ENCODE data around the gene COL5A1.

COL5A1 gene

DNA sequence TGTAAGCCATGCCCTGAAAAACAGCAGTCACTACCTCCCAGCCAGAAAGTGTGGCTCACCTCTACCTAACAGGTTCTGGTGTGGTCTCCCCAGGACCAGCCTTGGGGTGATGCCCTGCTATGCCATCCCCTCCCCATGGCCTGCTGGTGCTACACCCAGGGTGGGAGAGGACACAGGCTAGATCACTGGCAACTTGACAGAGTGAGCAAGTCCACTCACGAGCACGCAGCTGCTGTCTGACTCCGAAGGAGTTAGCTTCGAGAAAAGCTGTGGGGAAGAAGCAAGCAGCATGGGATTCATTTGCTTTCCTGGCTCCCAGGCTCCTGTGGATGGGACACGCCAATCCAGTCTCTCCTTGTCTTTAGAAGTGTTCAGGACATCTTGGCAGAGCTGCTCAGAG lies 102.2 kb downstream of the COL5A1 start:
- no peak for DNase-seq (ENCODE audit: low spot score)

DNA sequence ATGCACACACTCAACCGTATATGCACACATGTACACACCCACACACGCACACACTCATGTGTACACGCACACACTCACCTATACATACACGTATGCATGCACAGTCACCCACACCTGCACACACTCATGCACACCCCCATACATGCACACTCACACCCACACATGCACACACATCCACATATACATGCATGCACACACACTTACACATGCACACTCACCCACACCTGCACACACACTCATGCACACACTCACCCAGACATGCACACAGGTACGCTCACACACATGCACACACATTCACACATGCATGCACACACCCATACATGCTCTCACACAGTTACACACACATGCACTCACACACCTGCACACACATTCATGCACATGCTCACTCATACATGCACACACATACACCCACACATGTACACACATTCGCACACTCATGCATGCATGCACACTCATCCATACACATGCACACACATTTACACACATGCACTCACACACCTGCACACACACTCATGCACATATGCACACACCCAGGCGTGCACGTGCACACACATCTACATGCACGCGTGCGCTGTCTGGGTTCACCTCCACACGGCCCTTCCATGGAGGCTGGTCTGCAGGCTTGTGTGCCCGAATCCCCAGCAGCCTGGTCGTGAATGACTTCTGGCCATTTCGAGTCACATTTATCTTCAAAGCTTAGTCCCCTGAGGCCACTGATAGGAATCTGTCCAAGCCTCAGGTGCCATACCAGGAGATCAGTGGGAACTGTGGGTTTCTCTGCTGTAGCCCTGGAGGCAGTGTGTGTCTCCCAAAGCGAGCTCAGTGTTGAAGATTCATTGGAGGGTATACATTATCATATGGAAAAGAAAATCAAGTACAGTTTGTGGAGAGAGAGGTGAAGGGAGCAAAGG lies 103.0 kb downstream of the COL5A1 start:
- DNase-seq (ENCODE audit: low spot score) = no peak

DNA sequence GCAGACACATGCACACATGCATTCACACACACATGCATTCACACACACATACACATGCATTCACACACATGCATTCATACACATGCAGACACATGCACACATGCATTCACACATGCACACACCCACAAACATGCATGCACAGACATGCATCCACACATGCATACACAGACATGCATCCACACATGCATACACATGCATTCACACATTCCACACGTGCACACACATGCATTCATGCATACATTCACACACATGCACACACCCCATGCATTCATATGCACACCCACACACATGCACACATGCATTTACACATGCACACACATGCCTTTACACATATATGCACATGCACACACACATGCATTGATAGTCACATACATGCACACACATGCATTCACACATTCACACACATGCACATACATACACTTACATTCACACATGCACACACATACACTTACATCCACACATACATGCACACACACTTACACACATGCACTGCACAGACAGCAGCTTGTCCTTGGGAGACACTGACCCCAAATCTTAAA lies 106.4 kb downstream of the COL5A1 start:
- DNase-seq (ENCODE audit: low spot score) = no peak

DNA sequence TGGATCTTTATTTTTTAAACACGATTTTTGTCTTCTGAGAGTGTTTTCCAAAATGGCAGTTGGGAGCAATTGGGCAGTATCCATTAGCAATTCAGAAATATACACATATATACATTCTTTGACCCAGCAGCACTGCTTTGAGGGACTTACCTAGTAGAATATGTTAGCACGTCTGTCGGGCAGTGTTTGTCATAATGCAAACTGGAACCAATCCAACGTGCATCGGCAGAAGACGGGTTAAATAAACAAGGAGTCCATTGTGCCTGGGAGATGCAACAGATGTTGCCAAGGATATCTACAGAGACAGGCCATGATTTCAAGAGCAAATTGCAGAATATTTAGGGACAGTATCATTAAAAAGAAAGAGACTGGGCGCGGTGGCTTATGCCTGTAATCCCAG lies 107.0 kb downstream of the COL5A1 start:
- no peak for DNase-seq (ENCODE audit: low spot score)

DNA sequence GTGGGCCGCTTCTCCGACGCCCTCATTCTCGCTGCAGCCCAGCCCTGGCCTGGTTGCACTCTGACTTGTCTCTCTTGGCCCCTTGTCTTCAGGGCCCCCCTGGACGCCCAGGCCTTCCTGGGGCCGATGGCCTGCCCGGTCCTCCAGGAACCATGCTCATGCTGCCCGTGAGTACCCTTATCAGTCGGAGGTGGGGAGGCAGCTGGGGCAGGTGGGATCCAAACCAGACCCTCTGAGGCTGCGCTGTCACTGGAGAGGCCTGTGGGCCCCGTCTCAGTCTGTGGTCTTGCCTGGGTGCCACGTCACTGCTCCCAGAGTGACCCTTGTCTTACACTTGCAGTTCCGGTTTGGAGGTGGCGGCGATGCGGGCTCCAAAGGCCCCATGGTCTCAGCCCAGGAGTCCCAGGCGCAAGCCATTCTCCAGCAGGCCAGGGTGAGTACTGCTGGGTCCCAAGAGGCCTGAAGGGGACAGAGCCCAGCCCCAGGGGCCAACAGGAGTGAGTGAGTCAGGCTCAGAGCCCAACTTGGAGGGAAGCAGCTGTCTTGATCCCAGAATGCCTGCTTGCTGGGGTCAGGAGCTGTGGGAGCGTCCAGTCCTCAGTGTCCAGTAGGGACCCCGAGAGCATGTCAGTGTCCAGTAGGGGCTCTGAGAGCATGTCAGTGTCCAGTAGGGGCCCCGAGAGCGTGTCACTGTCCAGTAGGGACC lies 109.0 kb downstream of the COL5A1 start:
- DNase-seq (ENCODE audit: low spot score) = no peak

DNA sequence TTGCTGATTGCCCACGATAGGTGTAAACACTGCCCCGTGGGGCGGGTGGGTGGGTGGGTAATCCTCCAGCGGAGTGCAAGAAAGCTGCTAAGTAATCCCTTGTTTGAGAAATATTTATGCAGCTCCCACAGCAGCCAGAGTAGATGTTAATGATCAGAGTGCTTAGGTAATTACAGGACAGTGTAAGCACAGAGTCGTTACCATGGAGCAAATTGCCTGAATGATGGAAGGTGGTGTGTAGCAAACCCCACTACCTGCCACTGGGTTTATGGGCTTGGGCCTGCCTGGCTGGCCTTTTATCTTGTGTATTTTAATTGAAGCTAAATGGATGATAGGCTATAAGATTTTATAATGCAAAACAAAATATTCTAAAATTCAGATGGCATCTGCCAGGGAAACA lies 110.0 kb downstream of the COL5A1 start:
- no peak for DNase-seq (ENCODE audit: low spot score)

DNA sequence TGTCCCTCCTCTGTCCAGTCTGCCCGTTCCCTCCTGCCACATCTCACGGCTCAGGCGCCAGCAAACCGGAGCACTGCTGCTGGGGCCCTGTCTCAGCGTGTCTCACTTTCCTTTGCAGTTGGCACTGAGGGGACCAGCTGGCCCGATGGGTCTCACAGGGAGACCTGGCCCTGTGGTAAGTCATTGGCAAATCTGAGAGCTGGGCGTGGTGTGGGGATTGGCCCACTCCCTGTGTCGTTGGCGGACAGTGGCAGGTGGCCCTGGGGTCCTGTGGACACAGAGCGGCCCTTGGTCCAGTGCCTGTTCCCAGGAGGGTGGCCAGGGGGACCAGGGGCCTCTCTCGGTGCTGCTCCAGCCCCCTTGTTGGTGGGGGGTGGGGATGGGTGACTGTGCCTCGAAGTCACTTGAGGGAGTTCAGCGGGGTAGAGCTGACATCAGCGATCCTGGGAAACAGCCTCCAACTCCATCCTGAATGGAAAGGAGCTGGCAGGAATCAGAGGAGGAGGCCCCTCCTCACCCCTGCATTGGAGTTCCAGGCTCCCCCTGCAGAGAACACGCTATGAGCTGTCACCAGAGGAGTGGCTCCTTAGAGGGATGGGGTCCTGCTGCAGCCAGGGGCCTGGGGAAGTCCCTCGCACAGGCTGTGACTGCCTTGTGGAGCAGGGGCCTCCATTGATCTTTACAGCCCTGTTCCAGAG lies 111.0 kb downstream of the COL5A1 start:
- DNase-seq (ENCODE audit: low spot score) = no peak

DNA sequence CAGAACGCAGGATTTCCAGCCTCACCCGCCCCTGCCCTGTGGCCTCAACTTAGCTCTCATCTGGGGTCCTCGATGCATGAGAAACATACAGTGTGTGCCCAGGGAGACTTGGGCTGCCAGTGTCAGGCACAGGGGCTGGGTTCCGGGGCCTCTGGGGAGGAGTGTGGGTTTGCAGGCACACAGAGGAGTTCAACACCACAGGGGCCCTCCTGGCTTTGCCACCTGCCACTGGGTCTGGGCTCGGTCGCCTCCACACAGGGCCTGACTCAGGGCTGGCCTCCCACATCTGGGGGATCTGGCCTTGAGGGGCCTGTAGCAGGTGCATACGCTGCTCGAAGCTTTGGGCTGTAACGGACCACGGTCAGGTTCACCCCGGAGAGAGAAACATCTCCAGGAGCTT lies 111.6 kb downstream of the COL5A1 start:
- no peak for DNase-seq (ENCODE audit: low spot score)

DNA sequence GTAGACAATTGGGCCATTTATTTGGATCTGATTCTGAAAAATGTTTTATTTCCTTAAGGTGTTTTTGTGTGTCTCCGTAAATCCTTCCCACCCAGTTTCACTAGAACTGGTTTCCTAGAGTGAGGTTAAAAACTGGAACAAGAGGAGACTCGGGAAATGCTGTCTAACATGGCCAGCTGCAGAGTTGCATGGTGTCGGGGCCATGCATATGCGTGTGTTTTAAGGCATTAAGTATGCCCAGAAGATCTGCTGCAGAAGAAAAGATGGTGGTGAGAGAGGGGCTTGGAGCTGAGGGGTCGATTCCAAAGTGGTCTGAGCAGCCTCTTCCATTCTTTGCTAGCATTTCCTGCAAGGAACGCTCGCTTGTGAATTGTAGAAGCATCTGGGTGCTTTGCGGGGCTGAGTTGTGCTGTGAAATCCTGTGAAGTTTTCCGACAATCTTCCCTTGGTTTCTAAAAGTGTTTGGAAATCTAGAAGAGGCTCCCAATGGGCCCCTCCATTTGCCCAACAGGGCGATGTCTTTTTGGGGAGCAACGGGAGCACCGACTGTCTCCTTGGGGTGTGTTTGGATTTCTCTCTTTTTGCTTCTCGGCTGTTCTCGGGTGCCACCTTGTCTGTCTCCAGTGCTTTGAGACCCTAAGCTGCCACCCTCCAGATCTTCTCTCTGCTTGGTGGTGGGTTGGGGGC lies 113.8 kb downstream of the COL5A1 start:
- DNase-seq (ENCODE audit: low spot score) = no peak

DNA sequence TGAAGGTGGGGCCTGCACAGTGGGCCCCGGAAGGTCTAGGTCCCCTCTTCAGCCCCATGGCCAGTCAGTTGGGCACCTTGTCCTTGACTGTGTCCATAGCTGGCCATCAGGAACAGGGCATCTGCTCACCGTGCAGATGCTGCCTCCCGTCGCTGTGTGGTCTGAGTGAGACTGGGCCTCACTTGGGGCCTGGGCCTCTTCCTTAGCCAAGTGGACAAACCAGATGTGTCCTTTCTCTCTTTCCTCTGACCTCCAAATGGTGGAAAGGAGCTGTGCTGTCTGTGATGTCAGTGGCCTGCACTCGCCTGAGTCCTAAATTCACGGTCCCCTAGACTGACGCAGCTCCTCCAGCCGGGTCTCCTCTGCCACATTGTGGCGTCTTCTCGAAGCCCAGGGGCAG lies 114.5 kb downstream of the COL5A1 start:
- no peak for DNase-seq (ENCODE audit: low spot score)

DNA sequence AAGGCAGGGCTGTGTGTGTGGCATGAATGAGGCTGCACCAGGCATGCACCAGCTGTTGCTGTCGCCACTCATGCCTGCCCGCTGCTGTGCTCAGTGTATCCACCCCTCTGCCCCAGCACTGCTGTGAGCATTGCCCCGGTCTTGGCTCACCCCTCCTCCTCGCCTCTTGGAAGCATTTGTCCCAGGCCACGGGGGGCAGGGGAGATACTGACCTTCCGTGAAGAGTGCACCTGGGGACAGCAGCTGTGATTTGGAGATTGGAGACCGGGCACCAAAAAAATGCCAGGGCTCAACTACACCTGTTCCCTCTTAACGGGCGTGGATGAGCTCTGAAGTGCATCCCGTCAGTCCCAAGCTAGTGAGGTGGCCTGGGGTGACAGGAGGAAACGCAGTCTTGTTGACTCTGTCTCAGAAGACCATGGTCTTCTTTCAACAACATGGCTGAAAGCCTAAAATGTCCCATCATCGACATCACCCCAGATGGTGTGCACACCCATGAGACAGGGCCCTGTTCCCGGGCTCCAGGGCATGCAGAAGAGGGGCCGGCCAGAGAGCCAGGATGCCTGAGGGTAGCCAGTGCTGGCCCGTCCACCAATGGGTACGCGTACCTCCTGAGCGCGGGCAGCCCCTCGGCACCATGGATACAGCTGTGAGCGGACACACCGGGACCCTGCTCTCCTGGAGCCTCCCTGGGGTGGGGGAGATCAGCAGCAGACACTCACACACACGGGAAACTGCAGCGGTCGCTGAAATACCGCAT lies 115.8 kb downstream of the COL5A1 start:
- no peak for DNase-seq (ENCODE audit: low spot score)

DNA sequence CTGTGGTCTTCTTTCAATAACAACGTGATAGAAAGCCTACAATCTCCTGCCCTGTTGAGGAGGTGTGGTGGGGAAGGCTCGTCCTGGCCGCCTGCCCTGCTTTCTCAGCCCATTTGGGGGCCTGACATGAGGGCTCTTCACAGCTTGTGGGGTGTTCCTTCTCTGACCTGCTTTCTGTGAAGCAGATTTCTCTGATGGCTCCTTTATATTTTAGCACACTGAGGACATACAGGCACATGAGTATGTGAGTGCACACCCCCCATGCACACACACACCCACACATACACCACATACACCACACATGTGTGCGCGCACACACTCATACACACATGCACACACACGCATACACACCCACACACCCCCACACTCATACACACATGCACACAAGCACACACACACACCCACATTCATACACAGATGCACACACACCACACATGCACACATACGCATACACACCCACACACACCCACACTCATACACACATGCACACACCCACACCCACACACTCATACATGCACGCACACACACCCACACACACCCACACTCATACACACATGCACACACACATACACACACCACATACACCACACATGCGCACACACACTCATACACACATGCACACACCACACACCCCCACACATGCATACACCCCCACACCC lies 117.5 kb downstream of the COL5A1 start:
- no peak for DNase-seq (ENCODE audit: low spot score)

DNA sequence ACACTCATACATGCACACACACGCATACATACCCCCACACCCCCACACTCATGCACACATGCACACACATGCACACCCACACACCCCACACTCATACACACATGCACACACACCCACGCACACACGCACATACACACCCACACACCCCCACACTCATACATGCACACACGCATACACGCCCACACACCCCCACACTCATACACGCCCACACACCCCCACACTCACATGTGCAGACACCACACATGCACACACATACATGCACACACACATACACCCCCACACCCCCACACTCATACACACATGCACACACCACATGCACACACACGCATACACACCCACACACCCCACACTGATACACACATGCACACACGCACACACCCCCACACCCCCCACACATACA lies 118.3 kb downstream of the COL5A1 start:
- DNase-seq (ENCODE audit: low spot score) = no peak

DNA sequence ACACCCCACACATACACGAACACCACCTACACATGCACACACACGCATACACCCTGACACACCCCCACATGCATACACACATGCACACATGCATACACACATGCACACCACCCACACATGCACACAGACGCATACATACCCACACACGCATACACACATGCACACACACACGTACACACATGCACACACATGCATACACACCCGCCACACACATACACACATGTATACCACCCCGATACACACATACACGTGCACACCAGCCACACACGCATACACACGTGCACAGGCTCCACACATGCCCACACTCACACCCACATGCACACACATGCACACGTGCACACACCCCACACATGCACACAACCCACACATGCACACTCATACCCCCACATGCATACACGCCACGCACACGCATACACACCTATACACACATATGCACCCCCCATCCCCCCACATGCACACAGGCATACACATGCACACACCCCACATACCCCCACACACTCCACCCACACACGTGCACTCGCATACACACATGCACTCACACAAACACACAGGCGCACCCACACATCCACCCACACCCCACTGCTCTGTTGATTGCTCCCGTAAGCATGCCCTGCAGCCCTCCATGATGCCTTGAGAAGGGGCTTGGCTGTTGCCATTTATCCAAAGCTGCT lies 119.3 kb downstream of the COL5A1 start:
- no peak for DNase-seq (ENCODE audit: low spot score)

DNA sequence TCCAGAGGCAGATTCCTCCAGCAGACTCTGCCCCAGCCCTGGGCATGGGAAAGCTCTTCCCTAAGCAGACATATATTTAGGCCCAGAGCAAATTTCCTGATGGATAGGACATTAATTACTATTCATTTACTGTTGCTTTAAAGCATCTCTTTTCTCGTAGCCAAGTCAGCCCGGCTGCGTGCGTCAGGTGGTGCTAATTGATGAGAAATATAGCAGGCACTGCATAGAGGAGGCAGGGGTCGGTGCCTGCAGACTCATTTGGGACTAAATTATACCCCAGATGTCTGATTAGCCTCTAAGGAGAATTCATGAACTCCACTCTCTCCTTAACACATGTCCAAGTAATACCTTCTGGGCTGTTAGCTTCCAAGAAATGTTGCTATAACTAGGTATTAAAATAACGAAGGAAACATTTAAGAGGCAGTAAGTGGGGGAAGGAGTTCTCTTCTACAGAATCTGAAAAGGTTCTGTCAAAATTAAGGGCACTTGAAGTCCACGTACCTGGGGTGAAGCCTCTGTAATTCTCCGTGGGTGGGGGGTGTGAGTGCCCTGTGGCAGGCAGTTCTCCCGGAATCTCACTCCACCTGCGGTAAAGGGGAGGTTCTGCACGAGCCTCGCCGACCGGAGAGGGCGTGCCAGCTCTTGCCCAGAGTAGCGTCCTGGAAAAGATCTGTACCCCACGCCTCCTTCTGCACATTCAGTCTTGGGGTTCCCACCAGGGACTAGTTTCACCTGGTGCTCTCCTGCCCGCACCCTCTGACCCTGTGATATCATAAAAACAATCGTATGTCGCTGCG lies 123.1 kb downstream of the COL5A1 start:
- DNase-seq (ENCODE audit: low spot score) = no peak

DNA sequence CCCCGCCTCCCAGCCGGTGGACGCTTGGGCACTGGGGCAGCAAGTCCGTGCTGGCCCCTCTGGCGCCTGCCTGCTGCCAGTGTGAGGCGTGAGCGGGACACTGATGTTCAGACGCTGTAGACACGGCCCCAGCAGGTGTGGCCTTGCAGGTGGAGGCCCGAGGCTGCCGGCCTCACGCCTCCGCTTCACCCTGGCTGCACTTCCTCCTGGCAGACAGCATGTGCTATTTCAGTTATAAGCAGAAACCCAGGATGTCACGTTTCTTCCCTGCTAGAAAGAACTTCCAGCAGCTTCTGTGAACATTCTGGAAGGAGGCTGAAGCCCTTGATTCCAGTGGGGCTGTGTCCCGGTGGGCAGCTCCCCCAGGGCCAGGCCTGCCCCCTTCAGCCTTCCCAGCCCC lies 124.2 kb downstream of the COL5A1 start:
- no peak for DNase-seq (ENCODE audit: low spot score)

DNA sequence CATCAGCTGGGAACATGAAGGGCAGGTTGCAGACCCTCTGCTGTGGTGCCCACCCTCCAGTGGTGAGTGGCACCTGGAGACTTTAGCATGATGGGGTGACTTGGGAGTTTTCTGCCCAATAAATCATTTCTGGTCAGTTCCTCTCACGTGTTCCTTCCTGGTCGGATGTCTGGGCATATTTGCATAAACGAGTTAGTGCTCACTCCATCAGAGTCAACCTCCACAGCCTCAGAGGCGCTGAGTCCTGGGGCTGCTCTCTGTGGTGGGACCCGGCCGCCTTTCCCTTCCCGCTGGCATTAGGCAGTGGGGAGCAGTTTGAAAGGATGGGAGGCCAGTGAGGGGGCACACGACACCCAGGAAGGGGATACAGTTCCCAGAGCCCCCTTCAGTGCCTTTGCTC lies 125.0 kb downstream of the COL5A1 start:
- DNase-seq (ENCODE audit: low spot score) = no peak

DNA sequence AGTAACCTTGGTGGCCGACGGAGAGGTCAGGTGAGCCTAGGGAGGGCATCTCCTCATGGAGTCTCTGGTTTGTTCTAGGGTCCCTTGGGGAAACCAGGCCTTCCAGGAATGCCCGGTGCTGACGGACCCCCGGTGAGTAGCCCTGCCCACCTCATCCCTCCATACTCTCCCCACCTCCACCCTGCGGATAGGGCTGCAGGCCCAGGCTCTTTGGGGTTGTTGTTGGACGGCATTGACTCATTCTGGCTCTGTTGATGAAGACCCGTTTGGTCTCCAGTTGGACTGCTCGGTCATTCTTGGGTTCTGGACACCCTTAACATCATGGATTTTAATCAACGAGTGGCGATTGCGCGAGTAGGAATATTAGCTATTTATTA lies 126.7 kb downstream of the COL5A1 start:
- DNase-seq (ENCODE audit: low spot score) = no peak

DNA sequence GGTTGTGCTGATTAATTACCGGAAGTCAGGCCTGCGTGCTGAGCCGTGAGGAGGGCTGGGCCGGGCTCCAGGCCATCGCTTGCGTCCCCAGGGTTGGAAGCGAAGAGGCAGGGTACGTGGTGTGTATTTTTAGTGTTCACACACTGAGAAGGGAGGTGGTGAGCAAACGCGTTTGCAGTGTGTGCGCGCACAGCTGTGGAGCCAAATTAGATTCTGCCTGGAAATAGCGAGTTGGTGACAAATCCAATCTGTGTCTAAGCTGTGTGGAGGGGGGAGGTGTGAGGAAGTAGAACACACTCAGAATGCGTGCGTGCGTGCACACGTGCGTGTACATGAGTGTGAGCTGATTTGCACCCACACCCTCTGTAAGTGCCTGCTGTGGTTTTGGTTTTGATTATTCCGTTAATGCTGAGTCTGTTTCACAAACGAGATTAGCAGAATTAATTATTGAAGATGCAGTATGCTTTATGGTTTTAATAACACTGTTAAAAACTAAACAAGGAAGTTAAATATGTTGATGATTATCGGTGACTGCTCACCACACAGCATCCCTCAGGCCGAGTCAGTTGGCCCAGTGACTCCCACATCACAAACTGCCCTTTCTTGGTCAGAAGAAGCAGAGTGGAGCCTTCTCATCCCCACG lies 127.2 kb downstream of the COL5A1 start:
- DNase-seq (ENCODE audit: low spot score) = no peak

All from D341Med (cell line).